Measurements from ENCODE around the gene BCKDHB.

DNA sequence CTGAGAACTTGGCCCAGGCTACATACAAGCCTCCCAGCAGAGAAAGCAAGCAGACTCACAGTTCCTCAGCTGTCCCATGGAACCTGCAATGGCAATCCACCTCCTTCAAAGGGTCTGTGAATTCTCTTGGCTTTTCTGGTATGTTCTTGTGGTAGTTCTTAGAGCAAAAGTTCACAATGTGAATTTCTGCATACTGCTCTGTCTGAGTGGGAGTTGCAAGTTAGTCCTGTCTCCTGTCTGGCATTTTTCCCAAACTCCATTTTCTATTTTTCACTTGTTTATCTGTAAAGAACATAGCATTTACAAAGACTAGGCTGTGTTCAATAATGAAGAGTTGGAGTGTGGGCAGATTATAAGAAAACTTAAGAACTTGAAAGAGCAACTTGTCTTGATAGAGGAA lies 269.9 kb downstream of the BCKDHB start:
- TF ChIP-seq EZH2 (IDR thresholded peaks at IDR 0.05; ENCODE audit: borderline replicate concordance, low read length): no peak
- no peak for TF ChIP-seq CTCF (conservative IDR thresholded peaks at IDR 0.05 in 1 of 2, IDR thresholded peaks at IDR 0.05 in 1 of 2; ENCODE audit: extremely low read depth in 1 of 2, insufficient read depth in 1 of 2, low read depth in 1 of 2, low read length in 2 of 2)

All from mammary epithelial cell (primary cell).